ENCODE measurements around the gene E2F2. TPM values are rescaled to one million over a fixed set of nuclear protein-coding genes. Genes with fewer than 3 reads are reported as not detected.
A peak's percentile ranks its signal among the peaks of the same experiment; 100 is the strongest.

Gene E2F2
- total and polyA plus RNA-seq, 2 experiments from 2014 or later: 0.78 to 3.4 TPM

DNA sequence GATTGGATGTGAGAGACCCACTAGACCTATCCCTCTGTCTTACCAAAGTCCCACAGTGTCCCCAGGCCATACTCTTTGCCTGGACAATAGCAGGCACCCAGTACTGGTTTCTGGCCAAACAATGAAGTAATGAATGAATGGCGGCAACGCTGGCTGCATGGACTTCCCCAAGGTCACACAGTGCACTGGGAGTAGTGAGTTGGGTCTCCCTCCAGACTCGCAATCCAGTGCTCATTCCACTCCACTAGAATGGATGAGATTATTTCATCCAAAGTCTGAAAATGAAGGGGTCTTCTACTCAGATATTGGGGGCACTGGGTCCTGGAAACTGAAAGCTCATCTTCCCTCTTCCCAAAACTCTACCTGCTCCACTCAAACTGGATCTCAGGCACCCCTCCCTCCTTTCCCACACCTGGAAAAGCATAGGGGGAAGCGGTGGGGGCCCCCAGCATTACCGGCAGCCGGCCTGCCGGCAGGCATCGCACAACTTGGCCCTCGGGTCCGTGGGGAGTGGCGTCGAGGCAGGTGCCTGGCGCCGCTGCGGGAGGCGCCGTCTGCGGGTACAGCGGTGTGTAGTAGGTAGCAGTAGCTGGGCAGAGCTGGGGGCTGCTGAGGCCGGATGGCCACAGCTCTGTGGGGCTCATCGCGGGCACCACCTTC, 816 bp downstream of the E2F2 start:
- H3K4me3 Mint-ChIP-seq: peak overlapping the region; percentile 71
- no peaks in the 10 kb centered on the region for H3K9me3 Mint-ChIP-seq
- Histone ChIP-seq H3K9me2 (ENCODE audit: insufficient read depth) (no peaks in the 10 kb centered on the region), H4K20me1 (replicated peaks; ENCODE audit: insufficient read depth) (no peaks in the 10 kb centered on the region; the same call in 1 of the 2 replicates), H3K4me2 (peak overlapping the region; percentile 87), H3K4me3 (peak overlapping the region; percentile 70), H3K27ac (ENCODE audit: low read depth) (no peak overlapping the region), H3F3A (replicated peaks; ENCODE audit: low read depth) (peaks cover 12% of the 10 kb centered on the region; the same call in 1 of the 2 replicates), H3K4me1 (ENCODE audit: insufficient read depth) (peaks cover 24% of the 10 kb centered on the region; the same call in 1 of the 2 replicates), H3K36me3 (ENCODE audit: insufficient read depth) (no peaks in the 10 kb centered on the region), H3K79me2 (replicated peaks; ENCODE audit: insufficient read depth) (no peaks in the 10 kb centered on the region), H2AFZ (peak overlapping the region; percentile 96), H3K27me3 (ENCODE audit: insufficient read depth) (peaks cover 42% of the 10 kb centered on the region)
- H3K27me3 Mint-ChIP-seq (ENCODE audit: insufficient read depth, low read depth, poor library complexity): peaks cover 35% of the 10 kb centered on the region
- H3K36me3 Mint-ChIP-seq (ENCODE audit: low read depth): no peaks in the 10 kb centered on the region
- peaks cover 37% of the 10 kb centered on the region for H3K4me1 Mint-ChIP-seq
- H3K27ac Mint-ChIP-seq: no peak overlapping the region
- no peak for TF ChIP-seq NANOG (IDR thresholded peaks at IDR 0.05; ENCODE audit: borderline replicate concordance)
- TF ChIP-seq, protein P1, sequence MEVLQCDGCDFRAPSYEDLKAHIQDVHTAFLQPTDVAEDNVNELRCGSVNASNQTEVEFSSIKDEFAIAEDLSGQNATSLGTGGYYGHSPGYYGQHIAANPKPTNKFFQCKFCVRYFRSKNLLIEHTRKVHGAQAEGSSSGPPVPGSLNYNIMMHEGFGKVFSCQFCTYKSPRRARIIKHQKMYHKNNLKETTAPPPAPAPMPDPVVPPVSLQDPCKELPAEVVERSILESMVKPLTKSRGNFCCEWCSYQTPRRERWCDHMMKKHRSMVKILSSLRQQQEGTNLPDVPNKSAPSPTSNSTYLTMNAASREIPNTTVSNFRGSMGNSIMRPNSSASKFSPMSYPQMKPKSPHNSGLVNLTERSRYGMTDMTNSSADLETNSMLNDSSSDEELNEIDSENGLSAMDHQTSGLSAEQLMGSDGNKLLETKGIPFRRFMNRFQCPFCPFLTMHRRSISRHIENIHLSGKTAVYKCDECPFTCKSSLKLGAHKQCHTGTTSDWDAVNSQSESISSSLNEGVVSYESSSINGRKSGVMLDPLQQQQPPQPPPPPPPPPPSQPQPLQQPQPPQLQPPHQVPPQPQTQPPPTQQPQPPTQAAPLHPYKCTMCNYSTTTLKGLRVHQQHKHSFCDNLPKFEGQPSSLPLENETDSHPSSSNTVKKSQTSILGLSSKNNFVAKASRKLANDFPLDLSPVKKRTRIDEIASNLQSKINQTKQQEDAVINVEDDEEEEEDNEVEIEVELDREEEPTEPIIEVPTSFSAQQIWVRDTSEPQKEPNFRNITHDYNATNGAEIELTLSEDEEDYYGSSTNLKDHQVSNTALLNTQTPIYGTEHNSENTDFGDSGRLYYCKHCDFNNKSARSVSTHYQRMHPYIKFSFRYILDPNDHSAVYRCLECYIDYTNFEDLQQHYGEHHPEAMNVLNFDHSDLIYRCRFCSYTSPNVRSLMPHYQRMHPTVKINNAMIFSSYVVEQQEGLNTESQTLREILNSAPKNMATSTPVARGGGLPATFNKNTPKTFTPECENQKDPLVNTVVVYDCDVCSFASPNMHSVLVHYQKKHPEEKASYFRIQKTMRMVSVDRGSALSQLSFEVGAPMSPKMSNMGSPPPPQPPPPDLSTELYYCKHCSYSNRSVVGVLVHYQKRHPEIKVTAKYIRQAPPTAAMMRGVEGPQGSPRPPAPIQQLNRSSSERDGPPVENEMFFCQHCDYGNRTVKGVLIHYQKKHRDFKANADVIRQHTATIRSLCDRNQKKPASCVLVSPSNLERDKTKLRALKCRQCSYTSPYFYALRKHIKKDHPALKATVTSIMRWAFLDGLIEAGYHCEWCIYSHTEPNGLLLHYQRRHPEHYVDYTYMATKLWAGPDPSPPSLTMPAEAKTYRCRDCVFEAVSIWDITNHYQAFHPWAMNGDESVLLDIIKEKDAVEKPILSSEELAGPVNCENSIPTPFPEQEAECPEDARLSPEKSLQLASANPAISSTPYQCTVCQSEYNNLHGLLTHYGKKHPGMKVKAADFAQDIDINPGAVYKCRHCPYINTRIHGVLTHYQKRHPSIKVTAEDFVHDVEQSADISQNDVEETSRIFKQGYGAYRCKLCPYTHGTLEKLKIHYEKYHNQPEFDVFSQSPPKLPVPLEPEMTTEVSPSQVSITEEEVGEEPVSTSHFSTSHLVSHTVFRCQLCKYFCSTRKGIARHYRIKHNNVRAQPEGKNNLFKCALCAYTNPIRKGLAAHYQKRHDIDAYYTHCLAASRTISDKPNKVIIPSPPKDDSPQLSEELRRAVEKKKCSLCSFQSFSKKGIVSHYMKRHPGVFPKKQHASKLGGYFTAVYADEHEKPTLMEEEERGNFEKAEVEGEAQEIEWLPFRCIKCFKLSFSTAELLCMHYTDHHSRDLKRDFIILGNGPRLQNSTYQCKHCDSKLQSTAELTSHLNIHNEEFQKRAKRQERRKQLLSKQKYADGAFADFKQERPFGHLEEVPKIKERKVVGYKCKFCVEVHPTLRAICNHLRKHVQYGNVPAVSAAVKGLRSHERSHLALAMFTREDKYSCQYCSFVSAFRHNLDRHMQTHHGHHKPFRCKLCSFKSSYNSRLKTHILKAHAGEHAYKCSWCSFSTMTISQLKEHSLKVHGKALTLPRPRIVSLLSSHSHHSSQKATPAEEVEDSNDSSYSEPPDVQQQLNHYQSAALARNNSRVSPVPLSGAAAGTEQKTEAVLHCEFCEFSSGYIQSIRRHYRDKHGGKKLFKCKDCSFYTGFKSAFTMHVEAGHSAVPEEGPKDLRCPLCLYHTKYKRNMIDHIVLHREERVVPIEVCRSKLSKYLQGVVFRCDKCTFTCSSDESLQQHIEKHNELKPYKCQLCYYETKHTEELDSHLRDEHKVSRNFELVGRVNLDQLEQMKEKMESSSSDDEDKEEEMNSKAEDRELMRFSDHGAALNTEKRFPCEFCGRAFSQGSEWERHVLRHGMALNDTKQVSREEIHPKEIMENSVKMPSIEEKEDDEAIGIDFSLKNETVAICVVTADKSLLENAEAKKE (CRISPR knock-in tag; IDR thresholded peaks at IDR 0.05): no peak
- TF ChIP-seq, protein P2, sequence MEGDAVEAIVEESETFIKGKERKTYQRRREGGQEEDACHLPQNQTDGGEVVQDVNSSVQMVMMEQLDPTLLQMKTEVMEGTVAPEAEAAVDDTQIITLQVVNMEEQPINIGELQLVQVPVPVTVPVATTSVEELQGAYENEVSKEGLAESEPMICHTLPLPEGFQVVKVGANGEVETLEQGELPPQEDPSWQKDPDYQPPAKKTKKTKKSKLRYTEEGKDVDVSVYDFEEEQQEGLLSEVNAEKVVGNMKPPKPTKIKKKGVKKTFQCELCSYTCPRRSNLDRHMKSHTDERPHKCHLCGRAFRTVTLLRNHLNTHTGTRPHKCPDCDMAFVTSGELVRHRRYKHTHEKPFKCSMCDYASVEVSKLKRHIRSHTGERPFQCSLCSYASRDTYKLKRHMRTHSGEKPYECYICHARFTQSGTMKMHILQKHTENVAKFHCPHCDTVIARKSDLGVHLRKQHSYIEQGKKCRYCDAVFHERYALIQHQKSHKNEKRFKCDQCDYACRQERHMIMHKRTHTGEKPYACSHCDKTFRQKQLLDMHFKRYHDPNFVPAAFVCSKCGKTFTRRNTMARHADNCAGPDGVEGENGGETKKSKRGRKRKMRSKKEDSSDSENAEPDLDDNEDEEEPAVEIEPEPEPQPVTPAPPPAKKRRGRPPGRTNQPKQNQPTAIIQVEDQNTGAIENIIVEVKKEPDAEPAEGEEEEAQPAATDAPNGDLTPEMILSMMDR (conservative IDR thresholded peaks at IDR 0.05; ENCODE audit: low read depth in 2 of 2): no peak
- TF ChIP-seq, protein P3, sequence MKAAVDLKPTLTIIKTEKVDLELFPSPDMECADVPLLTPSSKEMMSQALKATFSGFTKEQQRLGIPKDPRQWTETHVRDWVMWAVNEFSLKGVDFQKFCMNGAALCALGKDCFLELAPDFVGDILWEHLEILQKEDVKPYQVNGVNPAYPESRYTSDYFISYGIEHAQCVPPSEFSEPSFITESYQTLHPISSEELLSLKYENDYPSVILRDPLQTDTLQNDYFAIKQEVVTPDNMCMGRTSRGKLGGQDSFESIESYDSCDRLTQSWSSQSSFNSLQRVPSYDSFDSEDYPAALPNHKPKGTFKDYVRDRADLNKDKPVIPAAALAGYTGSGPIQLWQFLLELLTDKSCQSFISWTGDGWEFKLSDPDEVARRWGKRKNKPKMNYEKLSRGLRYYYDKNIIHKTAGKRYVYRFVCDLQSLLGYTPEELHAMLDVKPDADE (IDR thresholded peaks at IDR 0.05): no peak
- TF ChIP-seq POLR2AphosphoS5 (IDR thresholded peaks at IDR 0.05; ENCODE audit: low read depth): no peak
- no peak for TF ChIP-seq ZNF331 (CRISPR knock-in tag; IDR thresholded peaks at IDR 0.05; ENCODE audit: low read depth)
- no peak for TF ChIP-seq ZNF114 (CRISPR knock-in tag; IDR thresholded peaks at IDR 0.05)
- no peak for TF ChIP-seq JUNB (IDR thresholded peaks at IDR 0.05; ENCODE audit: unreplicated experiment)
- no peak for TF ChIP-seq STAT1 (IDR thresholded peaks at IDR 0.05; ENCODE audit: unreplicated experiment)
- TF ChIP-seq EZH2 (IDR thresholded peaks at IDR 0.05; ENCODE audit: low read depth, unreplicated experiment): no peak
- no peak for TF ChIP-seq EZH2phosphoT487 (IDR thresholded peaks at IDR 0.05; ENCODE audit: unreplicated experiment)
- no peak for TF ChIP-seq CREB1 (CRISPR knock-in tag; IDR thresholded peaks at IDR 0.05; ENCODE audit: low read depth)
- ATAC-seq (peak; percentile 45), DNase-seq (ENCODE audit: low spot score) (no peak)

All from GM23338 (cell line).